T-helper 1 cell (primary cell): Measurements from ENCODE around the gene B4GALNT4.
"Not testable (repeated sequence)": the region's sequence is repeated elsewhere in the genome, so short reads cannot be mapped to it uniquely, and the experiment has no call there.

Source experiments
- DNase-seq, 5 donors: peaks; one replicate each; pipeline ENCODE4 v3.0.0-alpha.2; 2012 to 2020

B4GALNT4 gene

GRCh38 chr11:360326-361280 lies 8.7 kb upstream of the B4GALNT4 start:
- no peak for DNase-seq

- no peak for DNase-seq
These were observed 6.5 kb upstream of the B4GALNT4 start for GRCh38 chr11:362642-363442.

- not testable (repeated sequence) for DNase-seq
These were observed 5.9 kb upstream of the B4GALNT4 start for GRCh38 chr11:363443-363805.

- DNase-seq: peak in 4 of 5 donors; percentile 36 to 64 (median 55)
These were observed 5.1 kb upstream of the B4GALNT4 start for GRCh38 chr11:363948-364761.

GRCh38 chr11:364991-365725 lies 4.1 kb upstream of the B4GALNT4 start:
- no peak for DNase-seq

GRCh38 chr11:365831-366230 lies 3.5 kb upstream of the B4GALNT4 start:
- no peak for DNase-seq

- DNase-seq: no peak
These were observed 1.3 kb upstream of the B4GALNT4 start for GRCh38 chr11:367956-368413.

- no peak for DNase-seq
These were observed 624 bp upstream of the B4GALNT4 start for GRCh38 chr11:368414-369335.

GRCh38 chr11:370070-370941 lies 1.0 kb downstream of the B4GALNT4 start:
- no peak for DNase-seq

- peak in 1 of 5 donors; percentile 10 for DNase-seq
These were observed 1.8 kb downstream of the B4GALNT4 start for GRCh38 chr11:371051-371450.

GRCh38 chr11:371716-372590 lies 2.7 kb downstream of the B4GALNT4 start:
- DNase-seq: no peak

GRCh38 chr11:372809-373715 lies 3.8 kb downstream of the B4GALNT4 start:
- DNase-seq: no peak

GRCh38 chr11:373716-374551 lies 4.6 kb downstream of the B4GALNT4 start:
- no peak for DNase-seq

- no peak for DNase-seq
These were observed 6.0 kb downstream of the B4GALNT4 start for GRCh38 chr11:375065-376025.

- DNase-seq: no peak
These were observed 7.4 kb downstream of the B4GALNT4 start for GRCh38 chr11:376531-377173.
